ENCODE results near the gene PIEZO2. TPM values are rescaled to one million over a fixed set of nuclear protein-coding genes. Genes with fewer than 3 reads are reported as not detected.

PIEZO2 gene
- total RNA-seq, 1 experiment from 2014 or later, result 0.11 TPM

- no TSS peak for BruUV-seq (replicated peaks)
- Histone ChIP-seq H3K27me3 (replicated peaks; ENCODE audit: control insufficient read depth, insufficient read depth, low read length) (no peaks in the 10 kb centered on the region; the same call in none of the 2 replicates), H3K4me1 (no peaks in the 10 kb centered on the region), H3K4me3 (ENCODE audit: low read depth, low read length) (no peak overlapping the region), H3K36me3 (ENCODE audit: control insufficient read depth, insufficient read depth, low read length) (no peaks in the 10 kb centered on the region), H3K9me3 (no peaks in the 10 kb centered on the region)
- TF ChIP-seq CTCF (IDR thresholded peaks at IDR 0.05; ENCODE audit: insufficient read depth in 1 of 2, low read depth in 1 of 2, low read length in 1 of 2, severe bottlenecking in 1 of 2, unreplicated experiment in 1 of 2), result no peak
- POLR2A ChIA-PET, result no interaction called here
- H3K27me3 Mint-ChIP-seq (ENCODE audit: insufficient read depth, unreplicated experiment), result peaks cover 18% of the 10 kb centered on the region
- CTCF ChIA-PET, result no interaction called here
- no peak overlapping the region for H3K4me3 Mint-ChIP-seq (ENCODE audit: unreplicated experiment)
- H3K4me1 Mint-ChIP-seq (ENCODE audit: low read depth, unreplicated experiment), result no peaks in the 10 kb centered on the region
- intact Hi-C loops (cut with micrococcal nuclease; ENCODE audit: unreplicated experiment), result loop anchor here (5.0 kb wide), 1 partner anchor 258 kb away; no protein-coding TSS in a partner anchor
- H3K36me3 Mint-ChIP-seq (ENCODE audit: insufficient read depth, unreplicated experiment), result no peaks in the 10 kb centered on the region
- H3K9me3 Mint-ChIP-seq (ENCODE audit: unreplicated experiment), result no peaks in the 10 kb centered on the region
- no peak for DNase-seq
- no peak overlapping the region for H3K27ac Mint-ChIP-seq (ENCODE audit: unreplicated experiment)
Measured at GRCh38 chr18:10784596-10785202, 364.7 kb downstream of the PIEZO2 start.

GRCh38 chr18:10783941-10784340 lies 365.4 kb downstream of the PIEZO2 start:
- ChIA-PET CTCF (no interaction called here), POLR2A (no interaction called here)
- Mint-ChIP-seq H3K27me3 (ENCODE audit: insufficient read depth, unreplicated experiment) (peaks cover 18% of the 10 kb centered on the region), H3K4me3 (ENCODE audit: unreplicated experiment) (no peak overlapping the region), H3K4me1 (ENCODE audit: low read depth, unreplicated experiment) (no peaks in the 10 kb centered on the region), H3K27ac (ENCODE audit: unreplicated experiment) (no peak overlapping the region), H3K36me3 (ENCODE audit: insufficient read depth, unreplicated experiment) (no peaks in the 10 kb centered on the region), H3K9me3 (ENCODE audit: unreplicated experiment) (no peaks in the 10 kb centered on the region)
- Histone ChIP-seq H3K9me3 (no peaks in the 10 kb centered on the region), H3K4me3 (ENCODE audit: low read depth, low read length) (no peak overlapping the region), H3K36me3 (ENCODE audit: control insufficient read depth, insufficient read depth, low read length) (no peaks in the 10 kb centered on the region), H3K4me1 (no peaks in the 10 kb centered on the region), H3K27me3 (replicated peaks; ENCODE audit: control insufficient read depth, insufficient read depth, low read length) (no peaks in the 10 kb centered on the region; the same call in none of the 2 replicates)
- no peak for TF ChIP-seq CTCF (IDR thresholded peaks at IDR 0.05; ENCODE audit: insufficient read depth in 1 of 2, low read depth in 1 of 2, low read length in 1 of 2, severe bottlenecking in 1 of 2, unreplicated experiment in 1 of 2)
- BruUV-seq (replicated peaks), result no TSS peak
- DNase-seq, result no peak
- intact Hi-C loops (cut with micrococcal nuclease; ENCODE audit: unreplicated experiment), result no loop called here

- peak in 1 of 2 experiments; percentile 11 for DNase-seq
- no peak for TF ChIP-seq CTCF (IDR thresholded peaks at IDR 0.05; ENCODE audit: insufficient read depth in 1 of 2, low read depth in 1 of 2, low read length in 1 of 2, severe bottlenecking in 1 of 2, unreplicated experiment in 1 of 2)
- H3K4me3 ChIP-seq (ENCODE audit: low read depth, low read length), result no peak overlapping the region
- no peaks in the 10 kb centered on the region for H3K4me1 ChIP-seq
- no TSS peak for BruUV-seq (replicated peaks)
- CTCF ChIA-PET, result interaction anchor here (0.6 kb wide), 1 partner anchor 14 kb away, joined by 3 read pairs; no protein-coding TSS in a partner anchor
- intact Hi-C loops (cut with micrococcal nuclease; ENCODE audit: unreplicated experiment), result no loop called here
- no peak overlapping the region for H3K4me3 Mint-ChIP-seq (ENCODE audit: unreplicated experiment)
- H3K27ac Mint-ChIP-seq (ENCODE audit: unreplicated experiment), result no peak overlapping the region
- H3K27me3 ChIP-seq (replicated peaks; ENCODE audit: control insufficient read depth, insufficient read depth, low read length), result no peaks in the 10 kb centered on the region
- POLR2A ChIA-PET, result no interaction called here
- H3K27me3 Mint-ChIP-seq (ENCODE audit: insufficient read depth, unreplicated experiment), result peaks cover 11% of the 10 kb centered on the region
- no peaks in the 10 kb centered on the region for H3K4me1 Mint-ChIP-seq (ENCODE audit: low read depth, unreplicated experiment)
- peaks cover 11% of the 10 kb centered on the region for H3K9me3 Mint-ChIP-seq (ENCODE audit: unreplicated experiment)
- H3K36me3 Mint-ChIP-seq (ENCODE audit: insufficient read depth, unreplicated experiment), result no peaks in the 10 kb centered on the region
- H3K36me3 ChIP-seq (ENCODE audit: control insufficient read depth, insufficient read depth, low read length), result no peaks in the 10 kb centered on the region
- H3K9me3 ChIP-seq, result peaks cover 5% of the 10 kb centered on the region; the same call in 1 of the 2 replicates
Measured at GRCh38 chr18:10776493-10776892, 372.9 kb downstream of the PIEZO2 start.
